GM10248 (cell line): ENCODE data around the gene MAP3K14.
"Not testable (repeated sequence)": the region's sequence is repeated elsewhere in the genome, so short reads cannot be mapped to it uniquely, and the experiment has no call there.

Experiments used
- CTCF ChIA-PET: fragments of 300-600 bp; sonication (Branson Sonifier 250); formaldehyde crosslinking; extraction: SDS; loops from one replicate; lab custom pipeline; 2021; ENCODE audit warnings: antibody characterized with exemption; lab: Yijun Ruan, JAX
- POLR2A ChIA-PET: fragments of 350-650 bp; sonication (Branson Sonifier 250); formaldehyde crosslinking; extraction: SDS; loops from one replicate; lab custom pipeline; 2020; ENCODE audit warnings: antibody characterized with exemption; lab: Yijun Ruan, JAX
- DNase-seq: peaks from one replicate; pipeline ENCODE4 v3.0.0; 2012; ENCODE audit errors: extremely low spot score
- TF ChIP-seq, protein P1 (sequence below): IDR thresholded peaks from 2 replicates; pipeline ENCODE4 v1.5.1; 2012; ENCODE audit warnings: mild to moderate bottlenecking, low read depth; ENCODE audit errors: extremely low read depth, missing control alignments, control extremely low read depth

The MAP3K14 gene

DNA sequence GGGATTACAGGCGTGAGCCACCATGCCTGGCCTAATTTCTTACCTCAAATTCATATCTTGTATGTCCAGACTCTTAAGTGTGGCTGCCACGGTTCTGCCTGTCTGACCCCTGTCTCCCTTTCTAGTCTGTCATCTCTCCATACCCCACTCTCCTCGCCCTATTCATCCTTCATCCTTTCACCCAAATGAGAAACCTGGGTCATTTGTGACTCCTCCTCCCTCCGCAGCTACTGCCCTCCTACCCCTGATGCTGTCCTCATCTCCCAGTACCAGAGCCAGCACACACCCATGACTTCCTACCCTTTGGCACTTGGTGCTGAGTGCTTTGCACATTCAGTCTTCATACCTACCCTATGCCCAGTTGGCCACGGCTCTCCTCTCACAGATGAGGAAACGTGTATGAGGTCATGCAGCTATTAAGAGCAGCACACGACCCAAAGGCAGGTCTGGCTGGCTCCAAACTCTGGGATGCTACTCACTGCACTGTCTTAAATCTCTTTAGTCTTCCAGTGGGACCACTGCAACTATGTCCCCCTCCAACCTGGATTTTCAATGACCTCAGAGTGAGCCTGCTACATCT lies 56.5 kb downstream of the MAP3K14 start:
- TF ChIP-seq, protein P1, sequence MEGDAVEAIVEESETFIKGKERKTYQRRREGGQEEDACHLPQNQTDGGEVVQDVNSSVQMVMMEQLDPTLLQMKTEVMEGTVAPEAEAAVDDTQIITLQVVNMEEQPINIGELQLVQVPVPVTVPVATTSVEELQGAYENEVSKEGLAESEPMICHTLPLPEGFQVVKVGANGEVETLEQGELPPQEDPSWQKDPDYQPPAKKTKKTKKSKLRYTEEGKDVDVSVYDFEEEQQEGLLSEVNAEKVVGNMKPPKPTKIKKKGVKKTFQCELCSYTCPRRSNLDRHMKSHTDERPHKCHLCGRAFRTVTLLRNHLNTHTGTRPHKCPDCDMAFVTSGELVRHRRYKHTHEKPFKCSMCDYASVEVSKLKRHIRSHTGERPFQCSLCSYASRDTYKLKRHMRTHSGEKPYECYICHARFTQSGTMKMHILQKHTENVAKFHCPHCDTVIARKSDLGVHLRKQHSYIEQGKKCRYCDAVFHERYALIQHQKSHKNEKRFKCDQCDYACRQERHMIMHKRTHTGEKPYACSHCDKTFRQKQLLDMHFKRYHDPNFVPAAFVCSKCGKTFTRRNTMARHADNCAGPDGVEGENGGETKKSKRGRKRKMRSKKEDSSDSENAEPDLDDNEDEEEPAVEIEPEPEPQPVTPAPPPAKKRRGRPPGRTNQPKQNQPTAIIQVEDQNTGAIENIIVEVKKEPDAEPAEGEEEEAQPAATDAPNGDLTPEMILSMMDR: no peak
- ChIA-PET CTCF (interaction anchor here (1.4 to 3.3 kb wide), 5 partner anchors 11 to 125 kb away, joined by 4 to 14 read pairs (median 8); no protein-coding TSS in a partner anchor), POLR2A (no interaction called here)
- DNase-seq: no peak

DNA sequence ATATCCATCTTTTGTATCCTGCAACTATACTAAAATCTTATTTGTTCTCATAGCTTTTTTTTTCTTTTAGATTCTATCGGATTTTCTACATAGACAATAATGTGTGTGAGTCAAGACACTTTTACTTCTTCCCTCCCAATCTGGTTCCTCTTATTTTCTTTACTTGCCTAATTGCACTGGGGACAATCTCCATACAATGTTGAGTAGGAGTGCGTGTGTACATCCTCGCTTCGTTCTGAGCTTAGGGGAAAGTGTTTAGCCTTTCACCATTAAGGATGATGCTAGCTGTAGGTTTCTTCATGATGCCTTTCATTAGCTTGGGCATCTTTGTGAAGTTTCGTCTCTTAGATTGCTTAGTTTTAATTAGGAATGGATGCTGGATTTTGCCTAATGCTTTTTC lies 57.8 kb downstream of the MAP3K14 start:
- TF ChIP-seq, protein P1: no peak
- CTCF ChIA-PET: interaction anchor here (0.7 to 3.3 kb wide), 8 partner anchors 13 to 126 kb away, joined by 3 to 14 read pairs (median 4); partner anchors contain the start of gene ACBD4
- DNase-seq: no peak
- POLR2A ChIA-PET: no interaction called here

DNA sequence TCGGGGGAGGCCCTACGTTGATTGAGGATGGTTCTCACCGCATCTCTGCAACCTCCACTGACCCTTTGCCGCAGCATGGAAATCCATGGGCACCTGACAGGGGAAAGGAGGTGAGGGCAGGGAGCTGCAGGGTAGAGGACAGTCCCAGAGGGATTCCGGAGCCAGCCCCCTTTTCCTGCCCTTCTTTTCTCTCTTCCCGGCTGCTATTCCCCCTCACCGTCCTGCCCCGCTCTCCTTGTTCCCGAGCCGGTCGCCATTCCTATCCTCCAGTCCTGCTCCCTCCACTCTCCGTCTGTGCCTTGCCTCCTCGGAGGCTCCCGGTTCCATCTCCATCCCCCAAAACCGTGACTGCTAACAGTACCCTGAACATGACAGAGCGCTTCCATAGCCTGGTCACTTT lies 59.7 kb downstream of the MAP3K14 start:
- ChIA-PET POLR2A (interaction anchor here (0.6 kb wide), 1 partner anchor 51 kb away, joined by 3 read pairs; no protein-coding TSS in a partner anchor), CTCF (interaction anchor here (1.1 to 3.8 kb wide), 7 partner anchors 9 to 122 kb away, joined by 3 to 15 read pairs (median 7); partner anchors contain the start of gene ACBD4)
- DNase-seq: no peak
- TF ChIP-seq, protein P1: no peak

DNA sequence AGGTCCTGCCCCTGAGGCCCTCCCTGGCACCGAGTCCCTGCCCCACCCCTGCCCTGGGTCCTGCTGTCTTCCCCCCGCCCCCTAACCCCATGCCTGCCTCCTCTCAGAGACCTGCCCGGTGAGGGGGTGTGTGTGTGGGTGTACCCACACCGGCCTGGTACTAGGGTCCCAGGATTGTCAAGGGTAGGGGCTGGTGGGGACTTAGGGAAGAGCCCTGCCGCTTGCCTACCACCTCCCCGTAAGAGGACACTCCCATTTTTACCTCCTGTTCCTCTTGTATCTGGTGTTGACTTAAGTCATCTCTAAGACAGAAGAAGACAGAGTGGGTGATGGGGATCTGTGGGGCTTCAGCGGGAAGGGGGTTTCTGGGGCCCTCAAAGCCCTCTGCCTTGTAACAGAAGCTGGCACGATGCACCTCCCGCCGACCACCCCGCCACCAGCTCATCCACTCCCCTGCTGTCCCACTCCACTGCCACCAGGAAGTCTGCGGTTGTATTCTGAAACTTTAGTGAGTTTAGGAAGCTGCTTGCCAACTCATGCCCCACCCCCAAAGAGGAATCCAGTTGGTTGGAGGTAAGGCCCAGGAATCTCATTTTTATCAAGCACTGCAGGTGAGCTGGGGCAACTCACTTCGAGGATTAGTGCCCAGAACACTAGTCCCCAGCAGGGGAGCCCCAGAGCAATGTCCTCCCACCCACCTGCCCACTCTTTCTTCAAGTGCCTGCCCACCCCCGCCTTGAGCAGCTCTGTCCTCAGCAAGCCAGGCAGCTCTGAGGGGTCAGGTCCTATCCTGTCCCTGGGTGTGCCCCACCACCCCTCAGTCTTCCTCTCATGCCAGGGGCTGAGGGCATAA lies 60.5 kb downstream of the MAP3K14 start:
- DNase-seq: no peak
- TF ChIP-seq, protein P1: no peak
- CTCF ChIA-PET: interaction anchor here (1.1 to 3.8 kb wide), 9 partner anchors 10 to 129 kb away, joined by 3 to 15 read pairs (median 6); partner anchors contain the start of gene ACBD4
- POLR2A ChIA-PET: interaction anchor here (1.4 kb wide), 1 partner anchor 107 kb away, joined by 9 read pairs; the partner anchor contains the start of gene HEXIM1

DNA sequence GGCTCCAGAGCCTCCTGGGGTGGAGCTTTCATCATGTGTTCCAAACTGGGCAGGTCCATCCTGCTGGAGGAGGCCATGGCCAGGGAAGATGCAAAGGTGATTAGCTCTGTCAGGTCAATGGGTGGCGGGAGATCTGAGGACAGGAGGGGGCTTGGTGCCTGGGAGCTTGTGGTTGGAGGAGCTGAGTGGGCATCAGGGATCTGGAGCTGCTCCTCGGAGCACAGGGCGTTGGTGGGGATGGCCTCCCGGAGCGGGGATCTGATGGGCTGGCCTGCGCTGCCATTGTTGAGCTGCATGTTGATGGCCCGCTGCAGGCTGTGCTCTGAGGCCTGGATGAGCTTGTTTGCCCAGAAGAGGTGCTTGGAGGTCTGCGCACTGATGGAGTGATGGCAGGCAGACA lies 61.5 kb downstream of the MAP3K14 start:
- ChIA-PET POLR2A (interaction anchor here (1.4 kb wide), 1 partner anchor 106 kb away, joined by 9 read pairs; the partner anchor contains the start of gene HEXIM1), CTCF (interaction anchor here (0.9 to 3.8 kb wide), 9 partner anchors 11 to 130 kb away, joined by 3 to 15 read pairs (median 6); partner anchors contain the start of gene ACBD4)
- TF ChIP-seq, protein P1: no peak
- no peak for DNase-seq

DNA sequence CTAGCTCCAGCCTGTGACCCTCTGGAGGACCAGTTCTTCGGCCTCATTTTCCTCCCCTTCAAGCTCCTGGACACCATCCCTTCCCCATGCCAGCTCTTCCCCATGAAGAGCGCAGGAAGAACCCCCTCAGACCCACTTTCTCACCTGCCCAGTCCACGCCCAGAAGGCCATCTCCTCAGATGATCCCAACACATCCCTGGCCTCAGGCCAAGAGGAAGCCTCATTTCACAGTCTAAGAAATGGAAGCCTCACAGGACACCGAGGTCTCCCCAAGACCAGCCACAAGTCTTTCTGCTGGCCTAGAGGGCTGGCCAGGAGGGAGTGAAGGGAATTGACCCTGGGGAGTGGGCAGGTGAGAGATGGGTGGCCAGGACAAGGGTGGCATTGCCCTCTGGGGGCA lies 62.9 kb downstream of the MAP3K14 start:
- DNase-seq: no peak
- ChIA-PET POLR2A (interaction anchor here (1.1 kb wide), 1 partner anchor 105 kb away, joined by 3 read pairs; the partner anchor contains the start of gene HEXIM1), CTCF (interaction anchor here (0.9 to 3.8 kb wide), 7 partner anchors 9 to 174 kb away, joined by 3 to 15 read pairs (median 5); no protein-coding TSS in a partner anchor)
- TF ChIP-seq, protein P1: no peak

DNA sequence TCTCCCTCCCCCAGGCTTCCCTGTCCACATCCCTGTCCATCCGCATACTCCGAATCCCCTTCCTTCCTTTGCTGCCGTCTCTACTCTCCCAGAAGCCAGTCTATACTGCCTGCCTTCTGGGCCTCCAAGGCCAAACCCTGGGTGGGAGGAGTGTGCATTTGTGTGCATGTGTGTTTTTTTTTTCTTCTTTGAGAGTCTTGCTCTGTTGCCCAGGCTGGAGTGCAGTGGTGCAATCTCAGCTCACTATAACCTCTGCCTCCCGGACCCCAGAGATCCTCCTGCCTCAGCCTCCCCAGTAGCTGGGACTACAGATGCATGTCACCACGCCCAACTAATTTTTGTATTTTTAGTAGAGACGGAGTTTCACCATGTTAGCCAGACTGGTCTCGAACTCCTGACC lies 63.6 kb downstream of the MAP3K14 start:
- CTCF ChIA-PET: interaction anchor here (0.9 to 3.8 kb wide), 5 partner anchors 10 to 175 kb away, joined by 3 to 15 read pairs (median 5); no protein-coding TSS in a partner anchor

More for the DNA sequence above, 63.6 kb downstream of the MAP3K14 start:
- DNase-seq, POLR2A ChIA-PET: not testable (repeated sequence)
